Panc1 (cell line): Measurements from ENCODE around the gene FAM193A.

Experiments
- POLR2AphosphoS5 ChIP-seq: IDR thresholded peaks from 2 replicates; pipeline ENCODE4 v1.6.1; 2012; ENCODE audit warnings: mild to moderate bottlenecking, low read depth, low read length, moderate library complexity
- SIN3A ChIP-seq: IDR thresholded peaks from 2 replicates; pipeline ENCODE4 v1.6.1; 2012; ENCODE audit warnings: low read depth, mild to moderate bottlenecking, low read length, moderate library complexity, borderline replicate concordance; ENCODE audit not compliant: insufficient read depth
- TF ChIP-seq, protein P1 (sequence below): fragments of 450-650 bp; IDR thresholded peaks from 2 replicates; pipeline ENCODE4 v1.5.1; 2017; ENCODE audit warnings: mild to moderate bottlenecking
- TF ChIP-seq, protein P2 (sequence below), 2 experiments: IDR thresholded peaks; 2 replicates each; pipeline ENCODE4 v1.6.1; 2011 to 2012; ENCODE audit warnings: low read depth in 2 of 2, control low read depth in 1 of 2, low read length in 1 of 2, mild to moderate bottlenecking in 1 of 2, moderate library complexity in 1 of 2; ENCODE audit not compliant: insufficient read depth in 1 of 2

DNA sequence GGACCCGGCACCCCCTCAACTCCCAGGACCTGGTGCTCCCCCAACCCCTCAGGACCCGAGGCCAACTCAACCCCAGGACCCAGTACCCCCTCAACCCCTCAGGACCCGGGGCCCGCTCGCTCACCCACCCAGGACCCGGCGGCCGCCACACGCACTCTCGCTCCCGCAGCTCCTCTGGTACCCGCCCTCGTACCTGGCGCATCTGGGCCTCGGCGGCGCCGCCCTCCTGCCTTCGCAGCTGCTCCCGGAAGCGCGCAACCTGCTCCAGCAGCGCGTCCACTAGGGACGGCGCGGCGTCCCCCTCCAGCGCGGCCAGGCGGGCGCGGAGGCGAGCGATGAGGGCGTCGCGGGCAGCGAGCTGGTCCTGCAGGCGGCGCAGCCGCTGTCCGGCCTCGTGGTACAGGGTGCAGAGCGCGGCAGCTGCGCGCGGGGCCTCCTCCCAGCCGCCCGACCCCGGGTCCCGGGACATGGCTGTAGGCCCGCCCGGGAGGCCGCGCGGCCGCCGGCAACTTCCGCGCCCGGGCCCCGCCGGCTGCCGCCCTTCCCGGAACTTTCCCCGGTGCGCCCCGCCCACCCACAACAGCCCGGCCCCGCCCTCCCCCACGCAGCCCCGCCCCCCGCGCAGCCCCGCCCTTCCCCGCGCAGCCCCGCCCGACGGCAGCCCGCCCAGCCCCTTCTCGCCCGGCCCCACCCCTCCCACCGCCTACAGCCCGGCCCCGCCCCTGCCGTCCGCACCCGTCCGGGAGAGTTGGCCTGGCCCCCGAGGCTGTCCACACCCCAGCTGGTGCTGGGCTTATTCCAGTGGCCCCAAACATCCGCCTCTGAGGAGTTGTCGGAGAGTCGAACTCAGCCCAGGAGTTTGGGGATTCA, 219.6 kb downstream of the FAM193A start, which contains the start of gene TNIP2:
- TF ChIP-seq, protein P1, sequence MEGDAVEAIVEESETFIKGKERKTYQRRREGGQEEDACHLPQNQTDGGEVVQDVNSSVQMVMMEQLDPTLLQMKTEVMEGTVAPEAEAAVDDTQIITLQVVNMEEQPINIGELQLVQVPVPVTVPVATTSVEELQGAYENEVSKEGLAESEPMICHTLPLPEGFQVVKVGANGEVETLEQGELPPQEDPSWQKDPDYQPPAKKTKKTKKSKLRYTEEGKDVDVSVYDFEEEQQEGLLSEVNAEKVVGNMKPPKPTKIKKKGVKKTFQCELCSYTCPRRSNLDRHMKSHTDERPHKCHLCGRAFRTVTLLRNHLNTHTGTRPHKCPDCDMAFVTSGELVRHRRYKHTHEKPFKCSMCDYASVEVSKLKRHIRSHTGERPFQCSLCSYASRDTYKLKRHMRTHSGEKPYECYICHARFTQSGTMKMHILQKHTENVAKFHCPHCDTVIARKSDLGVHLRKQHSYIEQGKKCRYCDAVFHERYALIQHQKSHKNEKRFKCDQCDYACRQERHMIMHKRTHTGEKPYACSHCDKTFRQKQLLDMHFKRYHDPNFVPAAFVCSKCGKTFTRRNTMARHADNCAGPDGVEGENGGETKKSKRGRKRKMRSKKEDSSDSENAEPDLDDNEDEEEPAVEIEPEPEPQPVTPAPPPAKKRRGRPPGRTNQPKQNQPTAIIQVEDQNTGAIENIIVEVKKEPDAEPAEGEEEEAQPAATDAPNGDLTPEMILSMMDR = no peak; the same call in 1 of the 2 replicates
- TF ChIP-seq POLR2AphosphoS5 = no peak; the same call in 1 of the 2 replicates
- no peak for TF ChIP-seq SIN3A
- TF ChIP-seq, protein P2, sequence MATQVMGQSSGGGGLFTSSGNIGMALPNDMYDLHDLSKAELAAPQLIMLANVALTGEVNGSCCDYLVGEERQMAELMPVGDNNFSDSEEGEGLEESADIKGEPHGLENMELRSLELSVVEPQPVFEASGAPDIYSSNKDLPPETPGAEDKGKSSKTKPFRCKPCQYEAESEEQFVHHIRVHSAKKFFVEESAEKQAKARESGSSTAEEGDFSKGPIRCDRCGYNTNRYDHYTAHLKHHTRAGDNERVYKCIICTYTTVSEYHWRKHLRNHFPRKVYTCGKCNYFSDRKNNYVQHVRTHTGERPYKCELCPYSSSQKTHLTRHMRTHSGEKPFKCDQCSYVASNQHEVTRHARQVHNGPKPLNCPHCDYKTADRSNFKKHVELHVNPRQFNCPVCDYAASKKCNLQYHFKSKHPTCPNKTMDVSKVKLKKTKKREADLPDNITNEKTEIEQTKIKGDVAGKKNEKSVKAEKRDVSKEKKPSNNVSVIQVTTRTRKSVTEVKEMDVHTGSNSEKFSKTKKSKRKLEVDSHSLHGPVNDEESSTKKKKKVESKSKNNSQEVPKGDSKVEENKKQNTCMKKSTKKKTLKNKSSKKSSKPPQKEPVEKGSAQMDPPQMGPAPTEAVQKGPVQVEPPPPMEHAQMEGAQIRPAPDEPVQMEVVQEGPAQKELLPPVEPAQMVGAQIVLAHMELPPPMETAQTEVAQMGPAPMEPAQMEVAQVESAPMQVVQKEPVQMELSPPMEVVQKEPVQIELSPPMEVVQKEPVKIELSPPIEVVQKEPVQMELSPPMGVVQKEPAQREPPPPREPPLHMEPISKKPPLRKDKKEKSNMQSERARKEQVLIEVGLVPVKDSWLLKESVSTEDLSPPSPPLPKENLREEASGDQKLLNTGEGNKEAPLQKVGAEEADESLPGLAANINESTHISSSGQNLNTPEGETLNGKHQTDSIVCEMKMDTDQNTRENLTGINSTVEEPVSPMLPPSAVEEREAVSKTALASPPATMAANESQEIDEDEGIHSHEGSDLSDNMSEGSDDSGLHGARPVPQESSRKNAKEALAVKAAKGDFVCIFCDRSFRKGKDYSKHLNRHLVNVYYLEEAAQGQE (IDR thresholded peaks at IDR 0.05; ENCODE audit: insufficient read depth in 1 of 2, low read depth in 2 of 2, low read length in 1 of 2) = no peak
